ENCODE data around the gene DNAJC30. TPM values are rescaled to one million over a fixed set of nuclear protein-coding genes. Genes with fewer than 3 reads are reported as not detected.

DNAJC30 gene
- total and polyA plus RNA-seq, 9 donors = 7.1 to 16.1 (median 12.6) TPM

- TF ChIP-seq EP300 (IDR thresholded peaks at IDR 0.05) (no peak), POLR2A (IDR thresholded peaks at IDR 0.05) (no peak), CTCF (IDR thresholded peaks at IDR 0.05) (no peak)
- intact Hi-C loops (cut with DNase I) = no loop called here
- Histone ChIP-seq H3K27me3 (no peaks in the 10 kb centered on the region), H3K9me3 (no peaks in the 10 kb centered on the region), H3K4me1 (ENCODE audit: insufficient read depth) (no peaks in the 10 kb centered on the region), H3K36me3 (no peaks in the 10 kb centered on the region), H3K4me3 (no peak overlapping the region), H3K27ac (no peak overlapping the region)
- 56 to 62% (median 56%) methylated on average over 3 of the region's 3 CpGs for WGBS, 3 donors
- DNase-seq = no peak
These were observed 44.3 kb downstream of the DNAJC30 start for GRCh38 chr7:73638911-73639310.

- H3K4me3 ChIP-seq = no peak overlapping the region
- H3K4me1 ChIP-seq (ENCODE audit: insufficient read depth) = no peaks in the 10 kb centered on the region
- 86 to 90% (median 87%) methylated on average over 8 of the region's 8 CpGs for whole genome bisulfite sequencing, 3 donors
- no peaks in the 10 kb centered on the region for H3K9me3 ChIP-seq
- no peak overlapping the region for H3K27ac ChIP-seq
- no peak for DNase-seq
- no peaks in the 10 kb centered on the region for H3K36me3 ChIP-seq
- no peaks in the 10 kb centered on the region for H3K27me3 ChIP-seq
- intact Hi-C loops (cut with DNase I) = no loop called here
- no peak for TF ChIP-seq POLR2A (IDR thresholded peaks at IDR 0.05)
- no peak for TF ChIP-seq EP300 (IDR thresholded peaks at IDR 0.05)
- no peak for TF ChIP-seq CTCF (IDR thresholded peaks at IDR 0.05)
These were observed 47.6 kb downstream of the DNAJC30 start for GRCh38 chr7:73635428-73636200.

GRCh38 chr7:73633844-73634243, 49.4 kb downstream of the DNAJC30 start:
- Histone ChIP-seq H3K36me3 (no peaks in the 10 kb centered on the region), H3K27me3 (no peaks in the 10 kb centered on the region), H3K27ac (no peak overlapping the region), H3K9me3 (no peaks in the 10 kb centered on the region), H3K4me1 (ENCODE audit: insufficient read depth) (no peaks in the 10 kb centered on the region), H3K4me3 (no peak overlapping the region)
- intact Hi-C loops (cut with DNase I) = no loop called here
- no peak for TF ChIP-seq EP300 (IDR thresholded peaks at IDR 0.05)
- TF ChIP-seq POLR2A (IDR thresholded peaks at IDR 0.05) = no peak
- TF ChIP-seq CTCF (IDR thresholded peaks at IDR 0.05) = no peak
- DNase-seq = no peak
- 77 to 78% (median 78%) methylated on average over 8 of the region's 8 CpGs for WGBS, 3 donors

GRCh38 chr7:73633323-73633722, 49.9 kb downstream of the DNAJC30 start:
- no peaks in the 10 kb centered on the region for H3K36me3 ChIP-seq
- no peak overlapping the region for H3K27ac ChIP-seq
- WGBS, 3 donors = 85 to 88% (median 87%) methylated on average over 7 of the region's 7 CpGs
- H3K4me1 ChIP-seq (ENCODE audit: insufficient read depth) = no peaks in the 10 kb centered on the region
- intact Hi-C loops (cut with DNase I) = no loop called here
- TF ChIP-seq EP300 (IDR thresholded peaks at IDR 0.05) (no peak), POLR2A (IDR thresholded peaks at IDR 0.05) (no peak), CTCF (IDR thresholded peaks at IDR 0.05) (no peak)
- no peak overlapping the region for H3K4me3 ChIP-seq
- no peak for DNase-seq
- no peaks in the 10 kb centered on the region for H3K27me3 ChIP-seq
- no peaks in the 10 kb centered on the region for H3K9me3 ChIP-seq
